ENCODE data around the gene TMEM109. TPM values are rescaled to one million over a fixed set of nuclear protein-coding genes. Genes with fewer than 3 reads are reported as not detected.

Gene TMEM109
- total and polyA plus RNA-seq, 9 of the 15 experiments (the other 6 are each of a cell fraction or from before 2014, with no cell fraction given), result 9.2 to 71.3 (median 30.5) TPM

DNA sequence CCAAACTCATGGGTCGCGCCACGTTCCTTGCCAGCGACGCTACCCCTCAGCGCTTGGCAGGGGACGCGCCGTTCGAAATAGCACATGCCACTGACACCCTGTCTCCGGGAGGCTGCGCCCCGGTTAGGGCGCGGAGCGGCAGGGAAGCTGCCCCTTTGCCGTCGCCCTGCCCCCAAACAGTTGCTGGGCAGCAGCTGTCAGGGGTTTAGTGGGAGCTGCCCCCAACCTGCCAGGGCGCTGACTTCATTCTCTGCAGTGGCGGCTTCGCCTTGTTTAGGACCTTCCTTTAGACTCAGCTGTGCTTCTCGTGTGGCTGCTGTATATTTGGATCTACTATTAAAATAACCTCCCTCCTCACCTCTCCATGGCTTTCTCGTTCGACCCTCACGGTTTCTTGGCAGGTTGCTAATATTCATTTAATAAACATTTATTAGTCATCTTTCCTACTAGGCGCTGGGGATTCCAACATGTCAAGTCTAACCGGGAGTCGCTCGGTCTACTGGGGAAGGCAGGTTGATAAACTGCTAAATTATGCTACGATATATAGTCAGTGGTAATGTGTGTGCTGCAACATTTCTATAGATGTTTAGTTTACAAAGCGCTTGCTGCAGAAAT lies 782 bp downstream of the TMEM109 start (continued):
- TF ChIP-seq, protein P1, sequence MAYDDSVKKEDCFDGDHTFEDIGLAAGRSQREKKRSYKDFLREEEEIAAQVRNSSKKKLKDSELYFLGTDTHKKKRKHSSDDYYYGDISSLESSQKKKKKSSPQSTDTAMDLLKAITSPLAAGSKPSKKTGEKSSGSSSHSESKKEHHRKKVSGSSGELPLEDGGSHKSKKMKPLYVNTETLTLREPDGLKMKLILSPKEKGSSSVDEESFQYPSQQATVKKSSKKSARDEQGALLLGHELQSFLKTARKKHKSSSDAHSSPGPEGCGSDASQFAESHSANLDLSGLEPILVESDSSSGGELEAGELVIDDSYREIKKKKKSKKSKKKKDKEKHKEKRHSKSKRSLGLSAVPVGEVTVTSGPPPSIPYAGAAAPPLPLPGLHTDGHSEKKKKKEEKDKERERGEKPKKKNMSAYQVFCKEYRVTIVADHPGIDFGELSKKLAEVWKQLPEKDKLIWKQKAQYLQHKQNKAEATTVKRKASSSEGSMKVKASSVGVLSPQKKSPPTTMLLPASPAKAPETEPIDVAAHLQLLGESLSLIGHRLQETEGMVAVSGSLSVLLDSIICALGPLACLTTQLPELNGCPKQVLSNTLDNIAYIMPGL (CRISPR knock-in tag; IDR thresholded peaks at IDR 0.05), result peak; percentile 11; the same call in 1 of the 2 replicates
- TF ChIP-seq, protein P2, sequence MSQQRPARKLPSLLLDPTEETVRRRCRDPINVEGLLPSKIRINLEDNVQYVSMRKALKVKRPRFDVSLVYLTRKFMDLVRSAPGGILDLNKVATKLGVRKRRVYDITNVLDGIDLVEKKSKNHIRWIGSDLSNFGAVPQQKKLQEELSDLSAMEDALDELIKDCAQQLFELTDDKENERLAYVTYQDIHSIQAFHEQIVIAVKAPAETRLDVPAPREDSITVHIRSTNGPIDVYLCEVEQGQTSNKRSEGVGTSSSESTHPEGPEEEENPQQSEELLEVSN (IDR thresholded peaks at IDR 0.05; ENCODE audit: borderline replicate concordance in 1 of 2, extremely low read depth in 1 of 2, insufficient read depth in 1 of 2, insufficient read length in 1 of 2, low read depth in 1 of 2, low read length in 1 of 2, poor library complexity in 1 of 2, severe bottlenecking in 1 of 2), result peak in 1 of 2 experiments; percentile 44
- TF ChIP-seq HNRNPL (IDR thresholded peaks at IDR 0.05; ENCODE audit: low read depth, low read length), result peak; percentile 78
- TF ChIP-seq, protein P3, sequence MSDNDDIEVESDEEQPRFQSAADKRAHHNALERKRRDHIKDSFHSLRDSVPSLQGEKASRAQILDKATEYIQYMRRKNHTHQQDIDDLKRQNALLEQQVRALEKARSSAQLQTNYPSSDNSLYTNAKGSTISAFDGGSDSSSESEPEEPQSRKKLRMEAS (CRISPR knock-in tag; IDR thresholded peaks at IDR 0.05), result peak; percentile 23; the same call in 1 of the 2 replicates

Data from K562 (cell line).